Fibroblast of peridontal ligament (primary cell): ENCODE results near the gene C1orf216.
"Not testable (repeated sequence)": the region's sequence is repeated elsewhere in the genome, so short reads cannot be mapped to it uniquely, and the experiment has no call there.

ENCODE experiments used
- DNase-seq: peaks from one replicate; pipeline ENCODE4 v3.0.0-alpha.2; 2010; ENCODE audit errors: extremely low read depth

C1orf216 gene

GRCh38 chr1:35706846-35707600, 11.7 kb downstream of the C1orf216 start:
- DNase-seq = no peak

- no peak for DNase-seq
Measured at GRCh38 chr1:35702508-35702907, 16.2 kb downstream of the C1orf216 start.

- DNase-seq = not testable (repeated sequence)
Measured at GRCh38 chr1:35699152-35699551, 19.5 kb downstream of the C1orf216 start.

- no peak for DNase-seq
Measured at GRCh38 chr1:35692317-35692716, 26.4 kb downstream of the C1orf216 start.

GRCh38 chr1:35691571-35692220, 27.0 kb downstream of the C1orf216 start:
- DNase-seq = no peak

GRCh38 chr1:35691080-35691479, 27.6 kb downstream of the C1orf216 start:
- DNase-seq = no peak

- DNase-seq = not testable (repeated sequence)
Measured at GRCh38 chr1:35690103-35690502, 28.6 kb downstream of the C1orf216 start.

- DNase-seq = no peak
Measured at GRCh38 chr1:35688161-35688560, 30.5 kb downstream of the C1orf216 start.

GRCh38 chr1:35683012-35683411, 35.7 kb downstream of the C1orf216 start:
- DNase-seq = no peak

GRCh38 chr1:35680271-35680670, 38.4 kb downstream of the C1orf216 start:
- no peak for DNase-seq

- no peak for DNase-seq
Measured at GRCh38 chr1:35675773-35676172, 42.9 kb downstream of the C1orf216 start.

- DNase-seq = no peak
Measured at GRCh38 chr1:35674111-35674510, 44.6 kb downstream of the C1orf216 start.

GRCh38 chr1:35672116-35672515, 46.6 kb downstream of the C1orf216 start:
- DNase-seq = no peak

- DNase-seq = no peak
Measured at GRCh38 chr1:35668506-35668905, 50.2 kb downstream of the C1orf216 start.

- DNase-seq = no peak
Measured at GRCh38 chr1:35666916-35667315, 51.8 kb downstream of the C1orf216 start.

GRCh38 chr1:35666216-35666615, 52.5 kb downstream of the C1orf216 start:
- DNase-seq = no peak
